ENCODE measurements around the gene DDX60.
"Not testable (repeated sequence)": the region's sequence is repeated elsewhere in the genome, so short reads cannot be mapped to it uniquely, and the experiment has no call there.

DDX60 gene

DNA sequence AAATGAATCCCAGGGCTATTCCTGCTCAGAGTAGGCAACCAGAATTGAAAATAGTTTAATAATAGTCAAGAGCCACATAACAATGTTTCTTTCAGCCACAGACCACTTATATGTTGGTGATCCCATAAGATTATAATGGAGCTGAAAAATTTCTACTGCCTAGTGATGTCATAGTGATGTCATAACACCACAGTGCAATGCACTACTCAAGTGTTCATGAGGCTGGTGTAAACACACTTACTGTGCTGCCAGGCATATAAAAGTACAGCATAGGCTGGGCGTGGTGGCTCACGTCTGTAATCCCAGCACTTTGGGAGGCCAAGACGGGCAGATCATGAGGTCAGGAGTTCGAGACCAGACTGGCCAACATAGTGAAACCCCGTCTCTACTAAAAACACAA lies 15.1 kb downstream of the DDX60 start:
- DNase-seq (ENCODE audit: low spot score), result not testable (repeated sequence)

- no peak for DNase-seq (ENCODE audit: low spot score)
Observed at GRCh38 chr4:168293386-168293975, 25.1 kb downstream of the DDX60 start.

DNA sequence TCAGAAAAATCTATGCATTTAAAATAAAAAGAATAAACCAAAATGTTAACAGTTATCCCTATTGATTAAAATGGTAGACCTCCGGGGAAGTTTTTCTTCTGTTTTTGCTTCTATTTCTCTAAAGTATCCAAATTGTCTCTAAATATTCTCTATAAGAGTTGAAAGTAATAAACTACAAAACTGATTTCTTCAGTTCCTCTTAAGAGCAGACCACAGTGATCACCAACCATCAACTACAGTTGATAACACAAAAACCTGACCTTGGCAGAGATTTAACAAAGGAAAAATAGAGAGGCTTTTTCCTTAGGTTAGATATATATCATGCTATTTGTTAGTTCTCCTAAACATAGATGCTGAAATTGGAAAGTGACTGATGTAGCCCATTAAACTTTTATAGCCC lies 27.3 kb downstream of the DDX60 start:
- no peak for DNase-seq (ENCODE audit: low spot score)

GRCh38 chr4:168285850-168286249 lies 32.7 kb downstream of the DDX60 start:
- DNase-seq (ENCODE audit: low spot score), result not testable (repeated sequence)

DNA sequence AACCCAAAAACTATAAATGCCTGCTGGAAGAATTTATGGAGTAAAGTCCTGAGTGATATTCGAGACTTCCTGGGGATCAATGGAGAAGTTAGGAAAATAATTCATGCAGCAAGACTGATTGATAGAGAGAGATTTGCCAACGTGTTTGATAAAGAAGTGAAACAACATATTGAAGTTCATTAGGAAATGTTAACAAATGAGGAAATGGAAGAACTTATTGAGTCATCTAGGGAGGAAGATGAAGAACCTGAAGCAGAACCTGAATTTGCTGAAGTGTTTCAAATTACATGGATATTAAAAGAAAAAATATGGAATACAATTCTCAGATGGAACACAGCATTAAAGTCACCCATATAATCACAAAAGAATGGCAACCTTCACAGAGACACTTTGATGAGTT lies 39.0 kb downstream of the DDX60 start:
- no peak for DNase-seq (ENCODE audit: low spot score)

DNA sequence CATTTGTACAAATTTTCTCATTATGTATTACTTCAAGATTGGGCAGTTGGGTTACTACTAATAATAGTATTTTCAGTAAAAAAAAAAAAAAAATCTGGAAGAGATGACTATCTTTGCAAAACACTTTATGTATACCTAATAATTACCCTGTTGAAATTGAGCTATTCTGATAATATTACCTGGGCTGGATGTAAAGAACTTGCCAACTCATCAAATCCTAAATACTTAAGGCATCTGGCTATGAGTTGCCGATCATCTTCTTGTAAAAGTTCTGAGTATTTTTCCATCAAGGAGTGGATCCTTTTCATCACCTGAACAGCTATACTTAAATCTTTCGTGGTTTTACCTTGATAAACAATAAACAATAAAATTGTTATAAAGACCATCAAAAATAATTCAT lies 42.7 kb downstream of the DDX60 start:
- DNase-seq (ENCODE audit: low spot score), result no peak

DNA sequence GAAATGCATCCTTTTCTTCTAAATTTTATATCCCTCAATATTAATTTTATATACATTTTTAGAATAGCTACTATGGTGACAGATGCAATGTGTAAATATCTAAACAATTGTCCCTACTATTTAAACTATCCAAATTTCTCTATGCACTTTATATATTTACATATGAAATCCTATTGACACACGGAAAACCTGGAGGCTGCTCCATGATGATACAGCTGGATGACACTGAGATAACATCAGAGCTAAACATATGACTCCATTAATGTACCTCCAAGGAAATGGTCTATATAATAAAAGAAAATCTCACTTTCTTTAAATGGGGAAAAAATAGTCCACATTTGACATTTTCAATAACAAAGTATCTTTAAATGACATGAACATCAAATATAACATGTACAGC lies 43.7 kb downstream of the DDX60 start:
- no peak for DNase-seq (ENCODE audit: low spot score)

GRCh38 chr4:168273838-168274237 lies 44.7 kb downstream of the DDX60 start:
- DNase-seq (ENCODE audit: low spot score), result no peak

DNA sequence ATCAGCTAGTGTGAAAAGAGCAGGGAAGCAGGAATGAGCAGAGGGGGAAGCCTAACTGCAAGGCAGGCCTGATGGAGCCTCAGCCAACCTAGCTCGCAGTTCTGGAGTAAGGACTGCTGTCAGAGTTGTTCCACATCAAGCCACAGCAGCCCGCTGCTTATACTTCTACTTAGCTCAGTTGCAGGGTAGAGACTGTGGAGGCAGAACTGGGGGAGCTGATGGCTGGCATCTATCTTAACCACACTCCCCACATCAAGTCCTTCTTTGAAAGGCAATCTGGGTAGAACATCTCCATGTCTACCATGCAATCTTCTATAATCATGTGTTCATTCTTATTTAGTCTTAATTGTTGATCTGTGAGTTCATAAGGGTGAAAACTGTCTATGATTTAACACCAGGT lies 46.1 kb downstream of the DDX60 start:
- DNase-seq (ENCODE audit: low spot score), result no peak

DNA sequence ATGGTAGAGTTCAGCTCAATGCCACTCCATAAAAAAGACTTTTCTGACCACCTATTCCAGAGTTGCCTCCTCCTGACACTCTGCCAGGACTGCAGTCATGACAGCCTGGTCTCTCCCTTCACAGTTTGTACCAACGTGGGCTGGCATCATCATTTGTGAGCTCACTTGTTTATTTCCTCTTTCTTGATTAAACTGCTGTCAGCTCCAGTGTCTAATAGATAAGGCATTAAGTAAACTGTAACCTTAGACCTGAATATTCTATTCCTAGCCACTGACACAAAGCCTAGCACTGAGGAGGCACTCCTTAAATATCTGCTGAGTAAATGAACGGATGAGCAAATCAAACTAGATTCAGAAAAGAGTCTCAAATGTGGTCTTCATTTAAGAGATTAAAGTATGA lies 48.7 kb downstream of the DDX60 start:
- no peak for DNase-seq (ENCODE audit: low spot score)

- no peak for DNase-seq (ENCODE audit: low spot score)
Observed at GRCh38 chr4:168265327-168265726, 53.2 kb downstream of the DDX60 start.

DNA sequence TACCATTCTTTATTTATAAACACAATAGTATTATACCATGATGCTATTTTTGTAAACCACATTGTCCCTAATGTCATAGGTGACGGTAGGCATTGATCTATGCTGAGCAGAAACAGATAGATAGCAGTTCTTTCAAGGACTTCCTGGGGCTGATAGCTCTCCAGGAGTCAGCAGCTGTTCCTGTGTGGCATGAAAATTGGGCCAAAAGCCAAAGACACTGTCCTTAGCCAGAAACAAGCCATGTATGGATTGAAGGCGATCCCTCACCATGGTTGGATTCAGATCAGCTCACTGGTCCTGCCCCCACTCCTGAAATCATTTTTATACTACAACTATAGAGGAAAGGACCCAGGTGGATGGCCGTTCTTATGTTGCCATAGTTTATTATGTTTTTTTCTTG lies 53.6 kb downstream of the DDX60 start:
- no peak for DNase-seq (ENCODE audit: low spot score)

DNA sequence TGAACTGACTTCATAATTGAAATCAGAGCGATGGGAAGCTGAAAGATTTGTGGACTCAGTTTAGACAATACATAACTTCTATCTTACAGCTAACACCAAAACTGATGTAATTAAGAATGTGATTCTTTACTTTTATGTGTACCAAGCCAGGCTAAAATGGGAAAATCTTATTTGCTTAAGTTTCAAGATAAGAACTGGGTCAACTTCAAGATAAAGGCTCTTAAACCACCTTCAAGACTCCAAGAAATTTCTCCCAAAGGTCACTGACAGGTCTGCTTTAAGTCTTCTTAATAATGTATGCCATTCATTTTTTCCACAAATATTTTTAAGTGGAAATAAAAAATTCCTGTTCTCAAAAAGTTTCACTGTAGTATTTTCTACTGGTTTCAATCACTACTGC lies 55.5 kb downstream of the DDX60 start:
- no peak for DNase-seq (ENCODE audit: low spot score)

DNA sequence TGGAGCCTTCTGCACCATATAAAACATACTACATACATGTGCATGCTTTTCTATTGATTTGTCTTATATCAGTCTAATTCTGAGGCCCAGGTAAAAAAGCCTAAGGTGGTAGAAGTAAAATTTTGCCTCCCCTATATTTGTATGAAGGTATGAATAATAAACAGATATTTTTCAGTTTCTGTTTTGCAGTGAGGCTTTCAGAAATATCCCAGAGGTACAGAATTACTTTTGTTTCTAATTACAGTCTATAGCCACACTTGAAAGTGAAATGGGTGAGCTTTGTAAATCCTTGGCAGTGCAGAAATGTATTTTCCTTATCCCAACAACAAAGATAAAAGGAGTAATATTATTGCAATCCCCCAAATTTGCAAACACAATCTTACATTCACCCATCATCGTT lies 59.5 kb downstream of the DDX60 start:
- no peak for DNase-seq (ENCODE audit: low spot score)

DNA sequence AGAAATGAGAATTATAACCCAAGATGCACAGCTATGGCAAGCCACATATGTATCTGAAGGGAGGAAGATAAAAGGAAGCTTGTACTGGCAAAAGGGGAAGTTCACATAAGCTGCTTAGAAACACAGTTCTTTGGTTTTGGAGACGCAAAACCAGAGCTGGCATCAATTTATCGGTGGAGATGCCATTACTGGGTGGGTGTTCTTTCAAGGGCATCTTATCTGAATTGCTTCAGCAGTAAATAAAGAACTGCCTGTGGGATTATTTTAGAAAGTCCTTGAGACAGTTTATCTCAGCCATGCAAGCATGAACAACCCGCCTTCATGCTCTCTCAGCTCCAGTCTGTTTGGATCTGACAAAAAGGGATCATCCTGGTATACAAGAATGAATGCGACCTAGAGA lies 60.8 kb downstream of the DDX60 start:
- no peak for DNase-seq (ENCODE audit: low spot score)

DNA sequence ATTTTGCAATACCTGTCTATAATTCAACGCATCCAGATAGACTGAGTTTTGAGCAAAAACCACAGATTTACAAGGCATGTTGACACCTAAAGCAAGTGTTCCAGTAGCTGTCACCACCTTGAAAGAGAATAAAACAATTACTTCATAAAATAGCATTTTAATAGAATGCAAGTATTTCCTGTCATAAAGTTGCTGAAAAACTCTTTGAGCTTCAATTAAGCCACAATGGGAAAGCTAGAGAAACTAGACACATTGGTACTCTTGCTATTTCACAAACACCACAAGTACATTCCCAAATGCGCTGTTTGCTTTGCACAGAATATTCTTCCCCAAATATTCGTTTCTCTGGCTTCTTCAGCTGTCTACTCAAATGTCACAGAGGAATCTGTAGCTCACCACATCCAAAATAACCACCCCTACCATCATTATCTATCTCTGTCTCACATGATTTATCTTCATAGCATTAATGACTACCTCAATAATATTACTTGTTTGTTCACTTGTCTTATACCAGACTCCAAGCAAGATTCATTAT lies 70.3 kb downstream of the DDX60 start:
- no peak for DNase-seq (ENCODE audit: low spot score)

DNA sequence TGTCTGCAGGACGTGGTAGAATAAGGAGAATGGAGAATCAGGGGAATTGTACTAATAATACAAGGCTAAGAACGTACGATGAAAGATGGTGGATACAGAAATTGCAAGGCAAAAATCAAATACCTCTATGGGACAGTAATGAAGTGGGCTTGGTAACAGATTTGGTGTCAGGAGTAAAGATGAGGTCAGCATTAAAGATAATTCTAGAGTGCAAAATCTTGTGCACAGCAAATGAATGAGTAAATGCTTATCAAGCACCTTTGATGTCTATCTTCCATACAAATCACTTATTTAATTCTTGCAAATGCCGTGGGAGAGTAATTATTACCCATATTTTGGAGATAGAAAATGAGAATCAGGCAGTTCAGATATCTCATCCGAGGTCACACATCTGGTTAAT lies 70.9 kb downstream of the DDX60 start:
- DNase-seq (ENCODE audit: low spot score), result no peak

DNA sequence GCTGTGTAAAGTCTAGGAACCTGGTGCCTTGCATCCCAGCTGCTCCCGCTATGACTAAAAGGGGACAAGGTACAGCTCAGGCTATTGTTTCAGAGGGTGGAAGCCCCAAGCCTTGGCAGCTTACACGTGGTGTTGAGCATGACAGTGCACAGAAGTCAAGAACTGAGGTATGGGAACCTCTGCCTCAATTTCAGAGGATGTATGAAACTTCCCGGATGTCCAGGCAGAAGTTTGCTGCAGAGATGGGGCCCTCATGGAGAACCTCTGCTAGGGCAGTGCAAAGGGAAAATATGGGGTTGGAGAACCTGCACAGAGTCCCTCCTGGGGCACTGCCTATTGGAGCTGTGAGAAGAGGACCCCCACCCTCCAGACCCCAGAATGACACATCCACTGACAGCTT lies 76.6 kb downstream of the DDX60 start:
- no peak for DNase-seq (ENCODE audit: low spot score)

GRCh38 chr4:168240821-168241220 lies 77.7 kb downstream of the DDX60 start:
- no peak for DNase-seq (ENCODE audit: low spot score)

DNA sequence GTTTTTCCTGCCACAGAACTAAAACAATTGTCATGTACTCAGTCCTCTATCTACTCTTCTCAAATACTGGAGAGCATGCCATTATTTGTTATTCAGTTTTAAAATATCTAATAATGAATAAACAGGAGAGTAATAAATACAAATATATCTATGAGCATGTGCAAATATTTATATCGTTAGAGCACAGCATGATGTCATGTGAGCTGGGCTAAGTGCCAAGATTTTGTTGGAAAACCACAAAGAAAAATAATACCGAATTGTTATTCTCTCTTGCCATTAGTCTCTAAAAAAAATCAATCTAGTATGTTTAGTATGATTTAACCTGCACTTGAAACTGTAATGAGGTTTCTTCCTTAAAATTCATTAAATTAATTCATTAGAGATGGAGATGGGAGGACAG lies 97.3 kb downstream of the DDX60 start:
- DNase-seq (ENCODE audit: low spot score), result no peak

- no peak for DNase-seq (ENCODE audit: low spot score)
Observed at GRCh38 chr4:168220893-168221292, 97.7 kb downstream of the DDX60 start.

DNA sequence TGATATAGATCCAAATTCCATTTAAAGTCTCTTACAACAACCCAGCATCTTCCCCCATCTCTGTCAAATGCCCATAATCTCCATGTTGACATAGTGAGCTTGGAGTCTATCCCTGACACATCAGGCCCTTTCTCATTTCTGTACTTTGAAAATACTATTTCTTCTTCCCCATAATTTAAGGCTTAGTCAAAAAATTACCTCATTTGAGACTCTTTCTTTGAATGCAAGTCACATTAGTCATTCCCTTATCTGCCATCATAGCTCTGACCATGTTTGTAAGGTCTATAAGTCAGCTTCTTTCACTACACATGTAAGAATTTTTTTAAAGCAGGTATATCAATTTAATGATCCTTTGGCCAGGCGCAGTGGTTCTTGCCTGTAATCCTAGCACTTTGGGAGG lies 99.9 kb downstream of the DDX60 start:
- DNase-seq (ENCODE audit: low spot score), result no peak

DNA sequence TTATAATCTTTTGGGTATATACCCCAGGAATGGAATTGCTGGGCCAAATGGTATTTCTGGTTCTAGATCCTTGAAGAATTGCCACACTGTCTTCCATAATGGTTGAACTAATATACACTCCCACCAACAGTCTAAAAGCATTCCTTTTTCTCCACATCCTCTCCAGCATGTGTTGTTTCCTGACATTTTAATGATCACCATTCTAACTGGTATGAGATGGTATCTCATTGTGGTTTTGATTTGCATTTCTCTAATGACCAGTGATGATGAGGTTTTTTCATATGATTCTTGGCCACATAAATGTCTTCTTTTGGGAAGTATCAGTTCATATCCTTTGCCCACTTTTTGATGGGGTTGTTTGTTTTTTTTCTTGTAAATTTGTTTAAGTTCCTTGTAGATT lies 105.0 kb downstream of the DDX60 start:
- not testable (repeated sequence) for DNase-seq (ENCODE audit: low spot score)

DNA sequence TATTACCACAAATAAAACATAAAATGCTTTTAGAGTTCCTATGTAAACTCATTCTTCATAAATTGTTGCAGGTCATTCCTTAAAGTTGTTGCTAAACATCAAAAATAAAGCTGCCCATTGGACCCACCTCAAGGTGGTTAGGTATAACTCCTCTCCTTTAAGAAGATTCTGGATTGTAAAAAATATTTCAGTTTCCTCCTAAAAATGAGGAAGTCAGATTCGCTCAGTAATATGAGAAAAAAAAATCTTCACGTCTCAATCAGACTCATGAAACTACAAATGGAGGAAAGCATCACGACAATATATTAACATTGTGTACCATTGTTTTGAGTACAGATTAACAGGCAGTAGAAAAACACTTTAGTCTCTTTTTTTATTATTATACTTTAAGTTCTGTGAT lies 105.9 kb downstream of the DDX60 start:
- DNase-seq (ENCODE audit: low spot score), result no peak

Measured in putamen (tissue), 1 donor.